ENCODE data around the gene CLEC9A. TPM values are rescaled to one million over a fixed set of nuclear protein-coding genes. Genes with fewer than 3 reads are reported as not detected.

CLEC9A gene
- total RNA-seq, 2 donors from 2014 or later = not detected

GRCh38 chr12:10088031-10088430 lies 57.5 kb downstream of the CLEC9A start:
- H3K9me3 Mint-ChIP-seq = peaks cover 10% of the 10 kb centered on the region
- peaks cover 3% of the 10 kb centered on the region for H3K36me3 Mint-ChIP-seq (ENCODE audit: low read depth)
- no peak overlapping the region for H3K4me3 ChIP-seq (ENCODE audit: low read length)
- H3K27me3 ChIP-seq (ENCODE audit: control insufficient read depth, insufficient read depth, low read length, poor library complexity, severe bottlenecking) = no peaks in the 10 kb centered on the region
- no peaks in the 10 kb centered on the region for H3K27me3 Mint-ChIP-seq (ENCODE audit: insufficient read depth)
- H3K27ac Mint-ChIP-seq = no peak overlapping the region
- no peak for DNase-seq
- H3K4me3 Mint-ChIP-seq = no peak overlapping the region
- H3K36me3 ChIP-seq (ENCODE audit: control insufficient read depth, insufficient read depth, low read length) = no peaks in the 10 kb centered on the region
- peaks cover 14% of the 10 kb centered on the region for H3K9me3 ChIP-seq (ENCODE audit: control insufficient read depth, low read length)
- no peak for TF ChIP-seq CTCF (conservative IDR thresholded peaks at IDR 0.05)
- H3K4me1 Mint-ChIP-seq = peaks cover 9% of the 10 kb centered on the region
- no peak overlapping the region for H3K27ac ChIP-seq (ENCODE audit: low read depth, low read length)
- H3K4me1 ChIP-seq (ENCODE audit: control insufficient read depth, insufficient read depth, low read length) = peaks cover 4% of the 10 kb centered on the region
- H3K9ac ChIP-seq (ENCODE audit: extremely low read depth, low read length, poor library complexity, severe bottlenecking) = no peak overlapping the region

GRCh38 chr12:10088955-10089900 lies 58.7 kb downstream of the CLEC9A start:
- peaks cover 5% of the 10 kb centered on the region for H3K9me3 Mint-ChIP-seq

More at GRCh38 chr12:10088955-10089900, 58.7 kb downstream of the CLEC9A start:
- Histone ChIP-seq H3K9me3 (ENCODE audit: control insufficient read depth, low read length) (peaks cover 9% of the 10 kb centered on the region), H3K27me3 (ENCODE audit: control insufficient read depth, insufficient read depth, low read length, poor library complexity, severe bottlenecking) (no peaks in the 10 kb centered on the region), H3K27ac (ENCODE audit: low read depth, low read length) (no peak overlapping the region), H3K4me3 (ENCODE audit: low read length) (no peak overlapping the region), H3K9ac (ENCODE audit: extremely low read depth, low read length, poor library complexity, severe bottlenecking) (no peak overlapping the region), H3K36me3 (ENCODE audit: control insufficient read depth, insufficient read depth, low read length) (no peaks in the 10 kb centered on the region), H3K4me1 (ENCODE audit: control insufficient read depth, insufficient read depth, low read length) (peaks cover 4% of the 10 kb centered on the region)
- Mint-ChIP-seq H3K36me3 (ENCODE audit: low read depth) (peaks cover 1% of the 10 kb centered on the region), H3K27me3 (ENCODE audit: insufficient read depth) (no peaks in the 10 kb centered on the region), H3K4me3 (no peak overlapping the region), H3K4me1 (peaks cover 9% of the 10 kb centered on the region), H3K27ac (no peak overlapping the region)
- no peak for TF ChIP-seq CTCF (conservative IDR thresholded peaks at IDR 0.05)
- WGBS, 2 experiments (ENCODE audit: insufficient coverage in 1 of 2, insufficient read length in 1 of 2) = 57% methylated on average over 2 to 6 of the region's 8 CpGs
- DNase-seq = peak; percentile 61

All from endodermal cell (in vitro differentiated cells).